Stimulated activated memory B cell treated with anti-CD40 and anti-IgM and Interleukin-4, amounts not matched to agents 10 μg/mL and 1 μg/mL and 100 μg/mL, for 72 hours (primary cell): Measurements from ENCODE around the gene BPNT1.
"Not testable (repeated sequence)": the region's sequence is repeated elsewhere in the genome, so short reads cannot be mapped to it uniquely, and the experiment has no call there.

Experiments
- ATAC-seq: fragments of 150-1000 bp; cut with Tn5 transposase; 2 replicates; pipeline ENCODE4 v1.10.0; 2021
- H3K27ac Mint-ChIP-seq: one replicate; pipeline ENCODE4 v1.8.0; 2022; ENCODE audit warnings: mild to moderate bottlenecking, mixed read lengths
- H3K27me3 Mint-ChIP-seq: one replicate; pipeline ENCODE4 v1.8.0; 2022; ENCODE audit warnings: mixed read lengths
- H3K36me3 Mint-ChIP-seq: one replicate; pipeline ENCODE4 v1.8.0; 2022; ENCODE audit warnings: mixed read lengths
- H3K4me1 Mint-ChIP-seq: one replicate; pipeline ENCODE4 v1.8.0; 2022; ENCODE audit warnings: mixed read lengths
- H3K4me3 Mint-ChIP-seq: one replicate; pipeline ENCODE4 v1.8.0; 2022; ENCODE audit warnings: mild to moderate bottlenecking, moderate library complexity, mixed read lengths
- H3K9me3 Mint-ChIP-seq: one replicate; pipeline ENCODE4 v1.8.0; 2022; ENCODE audit warnings: mixed read lengths

Gene BPNT1

DNA sequence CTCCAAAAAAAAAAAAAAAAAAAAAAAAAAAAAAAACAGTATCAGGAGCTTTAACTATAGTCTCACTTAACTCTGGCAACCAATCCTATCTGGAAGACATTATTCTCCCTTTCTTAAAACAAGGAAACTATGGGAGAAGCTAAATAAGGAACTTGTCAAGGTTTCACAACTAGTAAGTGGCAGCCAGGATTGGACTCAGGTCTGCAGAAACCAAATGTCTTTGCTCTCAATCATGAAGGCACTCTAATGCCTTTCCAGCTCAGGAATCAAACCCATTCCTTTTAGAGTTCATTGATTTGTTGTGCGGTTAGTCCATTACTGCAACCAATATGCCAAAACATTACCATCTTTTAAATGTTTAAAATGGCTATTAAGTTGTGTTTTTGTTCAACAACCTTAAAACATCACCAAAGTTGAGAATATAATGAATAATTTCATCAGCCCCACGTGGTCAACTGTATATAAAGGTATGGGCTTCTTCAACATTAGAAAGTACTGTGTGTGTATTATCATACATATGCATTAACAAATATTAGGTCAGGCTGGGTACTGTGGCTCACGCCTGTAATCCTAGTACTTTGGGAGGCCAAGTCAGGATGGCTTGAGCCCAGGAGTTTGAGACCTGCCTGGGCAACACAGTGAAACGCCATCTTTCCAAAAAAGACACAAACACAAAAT lies 44.8 kb downstream of the BPNT1 start:
- Mint-ChIP-seq H3K36me3 (peaks cover 6% of the 10 kb centered on the region), H3K4me1 (peaks cover 31% of the 10 kb centered on the region), H3K27me3 (no peaks in the 10 kb centered on the region), H3K9me3 (no peaks in the 10 kb centered on the region), H3K4me3 (peak overlapping the region; percentile 82), H3K27ac (peak overlapping the region; percentile 98)
- ATAC-seq = no peak

DNA sequence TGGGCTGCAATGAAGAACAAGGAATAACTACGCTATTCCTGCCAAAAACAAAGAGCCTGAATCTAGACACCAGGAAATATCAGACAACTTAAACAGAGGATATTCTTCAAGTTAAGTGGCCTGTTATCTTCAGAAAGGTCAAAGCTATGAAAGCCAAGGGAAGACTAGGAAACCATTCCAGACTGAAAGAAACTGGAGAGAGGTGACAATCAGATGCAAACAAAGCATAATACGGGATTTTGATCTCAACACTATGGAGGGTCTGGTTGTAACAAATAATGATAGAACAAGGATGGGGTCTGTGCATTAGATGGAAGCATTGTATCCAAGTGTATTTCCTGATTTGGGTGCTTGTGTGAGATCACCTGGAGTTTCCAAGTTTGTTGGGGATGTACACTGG lies 45.9 kb downstream of the BPNT1 start:
- Mint-ChIP-seq H3K36me3 (peaks cover 10% of the 10 kb centered on the region), H3K9me3 (no peaks in the 10 kb centered on the region), H3K4me3 (no peak overlapping the region), H3K4me1 (peaks cover 34% of the 10 kb centered on the region), H3K27ac (peak overlapping the region; percentile 38), H3K27me3 (no peaks in the 10 kb centered on the region)
- no peak for ATAC-seq

DNA sequence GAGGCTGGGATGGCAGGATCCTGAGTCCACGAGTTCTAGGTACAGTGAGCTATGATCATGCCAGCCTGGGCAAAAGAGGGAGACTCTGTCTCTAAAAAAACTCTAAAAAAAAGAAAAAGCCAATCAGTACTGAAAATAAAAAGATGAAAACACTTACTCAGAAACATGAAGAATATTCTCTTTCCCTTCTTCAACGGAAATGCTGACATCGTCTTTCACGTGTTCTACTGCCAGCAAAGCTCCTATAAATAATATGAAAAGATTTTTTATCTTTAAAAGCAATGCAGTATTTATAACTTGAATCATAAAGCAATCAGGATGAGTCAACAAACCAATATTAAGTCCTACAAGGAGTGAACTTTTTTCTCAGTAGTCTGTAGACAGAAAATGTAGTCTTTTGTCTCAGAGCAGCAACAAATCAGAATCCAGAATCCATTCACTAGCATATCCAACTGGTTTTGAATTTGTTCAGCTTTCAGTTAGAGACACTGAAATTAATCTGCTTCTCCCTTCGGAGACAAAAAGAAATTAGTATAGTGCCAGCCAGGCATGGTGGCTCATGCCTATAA lies 49.5 kb downstream of the BPNT1 start:
- H3K27me3 Mint-ChIP-seq = no peaks in the 10 kb centered on the region
- no peaks in the 10 kb centered on the region for H3K9me3 Mint-ChIP-seq
- peaks cover 31% of the 10 kb centered on the region for H3K36me3 Mint-ChIP-seq
- no peak overlapping the region for H3K4me3 Mint-ChIP-seq
- peaks cover 44% of the 10 kb centered on the region for H3K4me1 Mint-ChIP-seq
- H3K27ac Mint-ChIP-seq = no peak overlapping the region
- no peak for ATAC-seq

DNA sequence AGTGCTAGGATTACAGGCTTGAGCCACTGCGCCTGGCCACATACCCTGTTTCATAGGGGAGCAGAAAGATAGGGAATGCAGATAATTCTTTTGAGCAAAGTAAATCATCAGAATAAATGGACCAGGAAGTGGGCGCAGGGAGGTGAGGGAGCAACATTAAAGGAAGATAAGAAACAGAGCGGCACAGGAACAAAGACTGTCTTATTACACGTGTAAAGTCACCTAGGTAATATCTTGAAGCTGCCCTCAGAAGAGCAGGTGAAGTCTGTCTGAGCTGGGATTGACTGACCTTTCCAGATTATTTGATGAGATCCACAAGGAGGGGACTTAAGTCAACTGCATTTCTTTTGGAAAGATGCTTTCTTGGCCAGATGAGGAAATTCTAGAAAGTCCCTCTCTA lies 50.9 kb downstream of the BPNT1 start:
- H3K27me3 Mint-ChIP-seq = no peaks in the 10 kb centered on the region
- no peak for ATAC-seq
- no peaks in the 10 kb centered on the region for H3K9me3 Mint-ChIP-seq
- peak overlapping the region; percentile 34 for H3K27ac Mint-ChIP-seq
- H3K36me3 Mint-ChIP-seq = peaks cover 34% of the 10 kb centered on the region
- peaks cover 39% of the 10 kb centered on the region for H3K4me1 Mint-ChIP-seq
- H3K4me3 Mint-ChIP-seq = no peak overlapping the region

DNA sequence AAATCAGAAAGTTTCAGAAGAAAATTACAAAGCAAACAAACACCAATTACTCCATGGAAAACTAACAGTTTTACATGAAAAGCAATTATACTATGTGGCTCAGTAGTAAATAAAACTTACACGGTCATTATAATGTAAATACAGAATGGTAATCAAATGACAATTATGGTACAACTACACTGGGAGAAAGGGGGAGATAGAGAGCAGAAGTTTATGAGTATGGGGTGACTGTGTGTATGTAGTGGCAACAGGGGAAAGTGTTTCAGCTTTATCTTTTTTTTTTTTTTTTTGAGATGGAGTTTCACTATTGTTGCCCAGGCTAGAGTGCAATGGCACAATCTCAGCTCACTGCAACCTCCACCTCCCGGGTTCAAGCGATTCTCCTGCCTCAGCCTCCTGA lies 51.8 kb downstream of the BPNT1 start:
- peaks cover 38% of the 10 kb centered on the region for H3K36me3 Mint-ChIP-seq
- H3K4me3 Mint-ChIP-seq, H3K27me3 Mint-ChIP-seq, ATAC-seq, H3K27ac Mint-ChIP-seq, H3K9me3 Mint-ChIP-seq: not testable (repeated sequence)
- peaks cover 34% of the 10 kb centered on the region for H3K4me1 Mint-ChIP-seq

DNA sequence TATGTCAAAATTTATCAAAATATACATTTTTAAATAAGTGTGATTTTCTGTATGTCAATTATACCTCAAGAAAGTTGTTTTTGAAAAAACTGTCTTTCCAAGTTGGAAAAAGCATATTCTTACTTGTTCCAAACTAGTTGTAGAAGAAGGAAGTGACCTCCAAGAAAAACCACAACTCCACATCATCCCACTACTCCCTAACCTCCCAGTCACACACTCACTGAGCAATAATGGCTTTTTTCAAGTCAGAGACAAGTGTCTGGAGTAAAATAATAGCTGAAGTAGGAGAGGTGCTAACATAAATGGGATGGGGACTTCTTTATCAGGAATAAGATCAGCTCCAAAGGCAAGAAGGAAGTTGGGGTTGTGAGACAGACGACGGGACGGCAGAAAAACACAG lies 56.7 kb downstream of the BPNT1 start:
- ATAC-seq = no peak

DNA sequence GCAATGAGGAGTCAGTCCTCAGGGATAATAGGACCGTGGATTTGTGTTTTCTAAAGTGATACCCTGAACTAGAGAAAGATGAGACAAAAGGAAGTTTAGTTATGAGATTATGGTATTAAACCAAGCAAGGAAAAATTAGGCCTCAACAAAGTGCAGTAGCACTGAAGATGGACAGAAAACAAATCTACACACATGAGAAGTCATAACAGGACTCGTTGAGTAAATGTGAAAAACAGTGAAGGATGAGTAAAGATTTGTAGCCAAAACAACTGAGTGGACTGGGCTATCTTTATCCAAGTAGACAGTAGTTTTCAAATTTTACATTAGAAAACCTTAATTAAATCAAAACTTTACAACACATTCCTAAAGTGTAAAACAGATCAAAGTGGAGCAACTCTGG lies 58.3 kb downstream of the BPNT1 start:
- Mint-ChIP-seq H3K9me3 (no peaks in the 10 kb centered on the region), H3K36me3 (peaks cover 44% of the 10 kb centered on the region), H3K4me1 (peaks cover 2% of the 10 kb centered on the region), H3K4me3 (no peak overlapping the region), H3K27me3 (no peaks in the 10 kb centered on the region), H3K27ac (peak overlapping the region; percentile 3)
- ATAC-seq = no peak

More for the DNA sequence above, 56.7 kb downstream of the BPNT1 start:
- Mint-ChIP-seq H3K4me1 (peaks cover 14% of the 10 kb centered on the region), H3K27ac (no peak overlapping the region), H3K9me3 (no peaks in the 10 kb centered on the region), H3K27me3 (no peaks in the 10 kb centered on the region), H3K4me3 (no peak overlapping the region), H3K36me3 (peaks cover 56% of the 10 kb centered on the region)

DNA sequence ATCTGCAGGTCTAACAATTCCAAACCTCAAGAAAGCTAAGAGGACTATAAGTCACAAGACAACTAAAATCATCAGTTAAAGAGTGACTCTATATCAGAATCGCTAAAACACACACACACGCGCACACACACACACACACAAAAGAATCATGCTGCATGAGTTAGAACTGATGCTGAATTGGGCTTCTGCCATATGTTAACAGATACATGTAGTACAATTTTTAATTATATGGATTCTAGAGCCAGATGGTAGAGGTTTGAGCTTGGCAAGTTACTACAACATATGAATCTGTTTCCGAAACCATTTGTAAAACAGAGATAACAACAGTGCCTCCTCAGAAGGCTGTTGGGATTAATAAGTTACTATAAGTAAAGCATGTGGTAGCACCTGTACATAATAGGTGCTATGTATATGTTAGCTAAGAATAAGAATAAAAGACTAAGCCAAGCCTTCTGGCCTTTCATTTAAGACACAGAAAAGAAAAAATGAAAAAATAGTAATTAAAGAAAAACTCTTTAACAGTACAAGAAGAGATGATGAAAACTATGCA lies 61.2 kb downstream of the BPNT1 start:
- Mint-ChIP-seq H3K36me3 (peaks cover 51% of the 10 kb centered on the region), H3K4me3 (no peak overlapping the region), H3K4me1 (no peaks in the 10 kb centered on the region)

DNA sequence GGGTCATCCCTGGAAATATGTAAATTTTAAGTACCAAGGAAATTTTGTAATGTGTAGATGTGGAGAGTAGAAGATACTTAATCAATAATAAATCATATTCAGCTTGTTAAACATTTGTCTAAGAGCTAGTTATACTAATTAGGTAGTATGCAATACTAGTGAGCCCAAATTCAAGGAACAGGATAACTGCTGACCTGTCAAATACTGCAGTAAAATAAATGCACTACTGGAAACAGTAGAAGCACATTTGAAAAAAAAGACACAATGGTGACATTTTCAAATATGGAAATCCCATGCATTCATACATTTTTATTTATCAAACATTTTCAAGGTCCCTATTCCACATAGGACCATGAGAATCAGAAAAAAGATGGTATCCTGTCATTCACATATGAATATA lies 70.5 kb downstream of the BPNT1 start:
- Mint-ChIP-seq H3K36me3 (peaks cover 60% of the 10 kb centered on the region), H3K27ac (no peak overlapping the region), H3K4me1 (peaks cover 11% of the 10 kb centered on the region)

More for the DNA sequence above, 61.2 kb downstream of the BPNT1 start:
- no peak overlapping the region for H3K27ac Mint-ChIP-seq
- no peaks in the 10 kb centered on the region for H3K9me3 Mint-ChIP-seq
- no peaks in the 10 kb centered on the region for H3K27me3 Mint-ChIP-seq
- ATAC-seq = no peak

DNA sequence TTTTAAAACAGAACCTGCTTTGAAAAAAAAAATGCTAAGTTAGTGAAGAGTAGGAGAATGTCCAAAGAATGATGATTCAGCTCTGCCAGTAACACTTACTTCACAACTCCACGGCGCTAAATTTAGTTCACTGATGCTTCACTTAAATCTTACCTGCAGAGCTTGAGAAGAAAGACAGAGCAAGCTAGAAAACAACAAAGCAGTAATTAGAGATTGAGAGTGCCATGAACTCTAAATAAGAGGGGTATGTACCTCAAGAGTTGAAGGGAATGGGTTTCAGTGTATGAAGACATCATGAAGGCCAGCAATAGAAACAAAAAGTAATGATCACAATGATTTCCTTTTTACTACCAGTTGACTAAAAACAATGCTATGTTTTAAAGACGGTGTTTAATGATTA lies 76.1 kb downstream of the BPNT1 start:
- H3K4me1 Mint-ChIP-seq = peaks cover 11% of the 10 kb centered on the region
- no peaks in the 10 kb centered on the region for H3K9me3 Mint-ChIP-seq
- peaks cover 53% of the 10 kb centered on the region for H3K36me3 Mint-ChIP-seq
- ATAC-seq = no peak
- no peak overlapping the region for H3K4me3 Mint-ChIP-seq
- H3K27me3 Mint-ChIP-seq = no peaks in the 10 kb centered on the region
- no peak overlapping the region for H3K27ac Mint-ChIP-seq

More for the DNA sequence above, 70.5 kb downstream of the BPNT1 start:
- Mint-ChIP-seq H3K27me3 (no peaks in the 10 kb centered on the region), H3K9me3 (no peaks in the 10 kb centered on the region), H3K4me3 (no peak overlapping the region)
- ATAC-seq = no peak

DNA sequence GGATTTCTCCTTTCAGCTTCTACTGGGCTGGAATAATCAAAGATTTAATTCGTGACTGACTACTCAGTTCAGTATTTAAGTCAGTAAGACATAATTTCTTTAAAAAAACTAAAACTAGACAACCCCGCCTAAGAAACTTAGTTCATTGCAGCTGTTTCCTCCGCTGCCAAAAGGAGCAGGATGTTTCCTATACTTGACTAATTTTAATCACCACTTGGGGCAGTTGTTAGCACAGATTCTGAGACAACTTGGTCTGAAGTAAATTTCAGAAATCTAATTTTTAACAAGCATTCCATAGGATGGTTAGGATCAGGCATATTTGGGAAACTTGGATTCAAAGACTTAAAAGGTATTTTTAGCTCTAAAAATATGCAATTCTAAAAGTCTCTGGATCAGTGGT lies 77.3 kb downstream of the BPNT1 start:
- H3K9me3 Mint-ChIP-seq = no peaks in the 10 kb centered on the region
- H3K4me3 Mint-ChIP-seq = no peak overlapping the region
- no peak for ATAC-seq
- H3K27me3 Mint-ChIP-seq = no peaks in the 10 kb centered on the region
- H3K27ac Mint-ChIP-seq = no peak overlapping the region
- H3K4me1 Mint-ChIP-seq = peaks cover 11% of the 10 kb centered on the region
- H3K36me3 Mint-ChIP-seq = peaks cover 62% of the 10 kb centered on the region

DNA sequence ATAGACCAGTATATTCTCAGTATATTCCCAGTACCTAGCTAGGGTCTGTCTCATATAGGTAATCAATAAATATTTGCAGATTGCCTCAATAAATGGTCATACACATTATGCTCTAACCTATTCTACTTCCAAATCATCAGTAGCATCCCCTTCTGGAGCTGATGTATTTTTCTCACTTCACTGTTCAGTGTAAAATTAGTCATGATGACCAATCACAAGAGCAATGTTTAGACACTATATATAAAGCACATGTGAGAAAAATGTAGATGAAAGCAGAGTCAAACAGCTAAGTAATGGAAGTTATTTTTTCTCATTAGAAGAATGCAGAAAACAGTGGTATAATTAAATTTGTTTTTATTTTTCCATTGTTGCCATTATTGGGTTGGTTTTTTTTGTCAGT lies 78.0 kb downstream of the BPNT1 start:
- H3K36me3 Mint-ChIP-seq = peaks cover 64% of the 10 kb centered on the region
- H3K27me3 Mint-ChIP-seq = no peaks in the 10 kb centered on the region
- no peaks in the 10 kb centered on the region for H3K9me3 Mint-ChIP-seq
- no peak overlapping the region for H3K4me3 Mint-ChIP-seq
- ATAC-seq = no peak
- H3K4me1 Mint-ChIP-seq = peaks cover 11% of the 10 kb centered on the region
- H3K27ac Mint-ChIP-seq = no peak overlapping the region
